GM06990 (cell line): ENCODE measurements around the gene GARIN1A.

Experiments
- DNase-seq: peaks from one replicate; pipeline ENCODE4 v3.0.0-alpha.2; 2011; ENCODE audit not compliant: insufficient read length; ENCODE audit errors: extremely low read depth
- H3K27me3 ChIP-seq: replicated peaks from 2 replicates; pipeline ENCODE4 v1.6.0; 2011; ENCODE audit warnings: low read length; ENCODE audit not compliant: control insufficient read depth, insufficient read depth
- H3K36me3 ChIP-seq: 2 replicates; pipeline ENCODE4 v1.5.1; 2011; ENCODE audit warnings: low read length; ENCODE audit not compliant: control insufficient read depth, insufficient read depth
- H3K4me3 ChIP-seq: replicated peaks from 2 replicates; pipeline ENCODE4 v1.5.1; 2011; ENCODE audit warnings: low read depth, mild to moderate bottlenecking, control low read depth, low read length
- TF ChIP-seq, protein P1 (sequence below): IDR thresholded peaks from 2 replicates; pipeline ENCODE4 v1.5.1; 2011; ENCODE audit warnings: low read length, control low read depth, mild to moderate bottlenecking, inconsistent platforms; ENCODE audit not compliant: insufficient read depth, poor library complexity, severe bottlenecking

GARIN1A gene

DNA sequence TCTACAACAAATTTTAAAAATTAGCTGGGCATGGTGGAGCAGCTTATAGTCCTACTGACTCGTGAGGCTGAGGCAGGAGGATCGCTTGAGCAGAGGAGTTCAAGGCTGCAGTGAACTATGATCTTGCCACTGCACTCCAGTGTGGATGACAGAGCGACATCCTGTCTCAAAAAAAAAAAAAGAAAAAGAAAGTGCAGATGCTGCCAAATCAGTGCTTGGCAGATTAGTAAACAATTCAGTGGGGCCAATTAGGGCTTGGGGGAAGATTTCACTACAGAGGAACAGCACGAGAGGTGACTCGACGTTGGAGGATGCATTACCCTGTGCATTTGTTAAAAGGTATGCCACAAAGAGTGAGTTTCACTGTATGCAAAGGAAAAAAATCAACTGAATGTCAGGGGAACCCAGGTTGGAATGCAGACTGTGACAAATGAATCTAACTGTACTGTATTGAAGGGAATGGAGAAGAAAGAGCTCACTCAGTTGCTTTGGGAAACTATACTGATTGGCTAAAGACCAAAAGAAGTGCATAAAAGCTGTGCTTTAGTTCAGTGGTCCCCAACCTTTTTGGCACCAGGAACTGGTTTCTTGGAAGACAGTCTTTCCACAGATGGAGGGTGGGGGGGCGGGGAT, 31.6 kb downstream of the GARIN1A start:
- Histone ChIP-seq H3K27me3 (no peaks in the 10 kb centered on the region; the same call in 1 of the 2 replicates), H3K4me3 (no peak overlapping the region), H3K36me3 (no peaks in the 10 kb centered on the region)
- TF ChIP-seq, protein P1, sequence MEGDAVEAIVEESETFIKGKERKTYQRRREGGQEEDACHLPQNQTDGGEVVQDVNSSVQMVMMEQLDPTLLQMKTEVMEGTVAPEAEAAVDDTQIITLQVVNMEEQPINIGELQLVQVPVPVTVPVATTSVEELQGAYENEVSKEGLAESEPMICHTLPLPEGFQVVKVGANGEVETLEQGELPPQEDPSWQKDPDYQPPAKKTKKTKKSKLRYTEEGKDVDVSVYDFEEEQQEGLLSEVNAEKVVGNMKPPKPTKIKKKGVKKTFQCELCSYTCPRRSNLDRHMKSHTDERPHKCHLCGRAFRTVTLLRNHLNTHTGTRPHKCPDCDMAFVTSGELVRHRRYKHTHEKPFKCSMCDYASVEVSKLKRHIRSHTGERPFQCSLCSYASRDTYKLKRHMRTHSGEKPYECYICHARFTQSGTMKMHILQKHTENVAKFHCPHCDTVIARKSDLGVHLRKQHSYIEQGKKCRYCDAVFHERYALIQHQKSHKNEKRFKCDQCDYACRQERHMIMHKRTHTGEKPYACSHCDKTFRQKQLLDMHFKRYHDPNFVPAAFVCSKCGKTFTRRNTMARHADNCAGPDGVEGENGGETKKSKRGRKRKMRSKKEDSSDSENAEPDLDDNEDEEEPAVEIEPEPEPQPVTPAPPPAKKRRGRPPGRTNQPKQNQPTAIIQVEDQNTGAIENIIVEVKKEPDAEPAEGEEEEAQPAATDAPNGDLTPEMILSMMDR = no peak
- no peak for DNase-seq

DNA sequence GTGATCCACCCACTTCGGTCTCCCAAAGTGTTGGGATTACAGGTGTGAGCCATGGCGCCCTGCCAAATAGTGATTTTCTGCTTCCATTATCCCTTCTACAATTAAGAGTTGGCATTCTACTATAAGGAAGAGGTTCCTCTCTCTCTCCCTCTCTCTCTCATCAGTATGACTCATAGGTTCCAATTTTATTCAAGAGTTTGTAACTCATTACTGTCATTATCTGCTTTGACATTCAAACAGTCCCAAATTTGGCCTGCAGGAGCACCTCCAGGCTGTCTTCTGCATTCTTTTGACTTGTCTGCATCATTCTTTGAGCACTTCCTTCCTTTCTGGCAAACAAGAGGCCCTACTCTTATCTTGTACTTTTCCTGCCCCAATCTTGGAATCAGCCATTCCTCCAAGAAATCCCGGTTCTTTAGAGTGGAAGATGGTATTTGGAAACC, 33.8 kb downstream of the GARIN1A start:
- DNase-seq = no peak
- H3K27me3 ChIP-seq = no peaks in the 10 kb centered on the region; the same call in 1 of the 2 replicates

DNA sequence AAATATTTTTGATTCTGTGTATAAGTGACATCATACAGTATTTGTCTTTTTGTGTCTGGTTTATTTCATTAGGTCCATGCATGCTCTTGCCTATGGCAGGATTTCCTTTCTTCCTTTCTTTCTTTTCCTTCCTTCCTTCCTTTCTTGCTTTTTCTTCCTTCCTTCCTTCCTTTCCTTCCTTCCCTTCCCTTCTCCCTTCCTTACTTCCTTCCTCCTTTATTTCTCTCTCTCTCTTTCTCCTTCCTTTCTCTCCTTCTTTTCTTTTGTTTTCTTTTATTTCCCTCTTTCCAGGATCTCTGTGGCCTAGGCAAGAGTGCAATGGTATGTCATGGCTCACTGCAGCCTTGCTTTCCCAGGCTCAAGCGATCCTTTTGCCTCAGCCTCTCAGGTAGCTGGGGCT, 35.7 kb downstream of the GARIN1A start:
- TF ChIP-seq, protein P1 = no peak
- no peaks in the 10 kb centered on the region for H3K36me3 ChIP-seq
- H3K27me3 ChIP-seq = no peaks in the 10 kb centered on the region; the same call in 1 of the 2 replicates
- no peak overlapping the region for H3K4me3 ChIP-seq
- no peak for DNase-seq

More for the DNA sequence above, 33.8 kb downstream of the GARIN1A start:
- TF ChIP-seq, protein P1 = no peak
- no peak overlapping the region for H3K4me3 ChIP-seq
- H3K36me3 ChIP-seq = no peaks in the 10 kb centered on the region

DNA sequence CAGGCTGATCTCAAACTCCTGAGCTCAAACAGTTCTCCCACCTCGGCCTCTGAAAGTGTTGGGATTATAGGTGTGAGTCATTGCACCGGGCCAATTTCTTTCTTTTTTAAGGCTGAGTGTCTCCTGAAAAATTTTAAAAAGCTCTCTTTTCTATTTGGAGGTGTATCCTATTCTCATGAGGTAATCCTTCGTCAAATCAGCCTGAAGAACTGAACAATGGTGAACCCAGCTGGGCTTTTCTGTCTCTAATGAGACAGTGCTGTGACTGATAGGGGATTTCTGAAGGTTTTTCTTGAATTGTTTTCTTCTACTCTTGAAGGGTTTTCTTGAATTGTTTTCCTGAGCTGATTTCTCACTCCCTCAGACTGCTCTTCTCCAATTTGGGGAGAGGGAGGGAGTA, 36.1 kb downstream of the GARIN1A start:
- Histone ChIP-seq H3K4me3 (no peak overlapping the region), H3K27me3 (no peaks in the 10 kb centered on the region; the same call in 1 of the 2 replicates), H3K36me3 (no peaks in the 10 kb centered on the region)
- DNase-seq = no peak
- TF ChIP-seq, protein P1 = no peak

DNA sequence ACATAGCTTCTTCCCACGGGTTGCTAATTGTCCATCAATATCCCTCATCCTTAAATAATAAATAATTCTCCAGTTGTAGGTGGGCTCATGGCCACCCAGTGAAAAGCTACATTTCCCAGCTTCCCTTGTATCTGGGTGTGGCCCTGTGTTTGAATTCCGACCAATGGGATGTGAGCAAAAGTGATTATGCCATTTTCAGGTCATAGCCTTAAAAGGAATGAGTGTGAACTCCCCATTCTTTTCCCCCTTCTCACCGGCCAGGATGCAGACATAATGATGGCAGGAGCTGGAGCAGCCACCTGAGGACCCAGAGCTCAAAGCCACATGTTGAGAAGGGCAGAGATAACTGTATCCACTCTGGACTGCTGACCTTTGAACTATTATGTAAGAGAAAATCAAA, 36.7 kb downstream of the GARIN1A start:
- no peaks in the 10 kb centered on the region; the same call in 1 of the 2 replicates for H3K27me3 ChIP-seq
- no peaks in the 10 kb centered on the region for H3K36me3 ChIP-seq
- H3K4me3 ChIP-seq = no peak overlapping the region
- TF ChIP-seq, protein P1 = no peak
- no peak for DNase-seq

DNA sequence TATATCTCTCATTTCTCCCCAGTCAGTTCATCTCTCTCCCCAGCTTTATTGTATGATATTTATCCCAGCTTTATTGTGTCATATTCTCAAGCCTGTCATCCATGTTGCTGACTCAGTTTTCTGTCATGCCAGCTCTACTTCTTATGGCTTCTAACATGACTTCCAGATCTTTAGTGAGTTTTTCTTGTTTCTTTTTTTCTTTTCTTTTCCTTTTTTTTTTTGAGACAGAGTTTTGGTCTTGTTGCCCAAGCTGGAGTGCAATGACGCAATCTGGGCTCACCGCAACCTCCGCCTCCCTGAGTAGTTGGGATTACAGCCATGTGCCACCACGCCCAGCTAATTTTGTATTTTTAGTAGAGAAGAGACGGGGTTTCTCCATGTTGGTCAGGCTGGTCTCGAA, 38.4 kb downstream of the GARIN1A start:
- Histone ChIP-seq H3K36me3 (no peaks in the 10 kb centered on the region), H3K27me3 (peaks cover 2% of the 10 kb centered on the region; the same call in 1 of the 2 replicates), H3K4me3 (no peak overlapping the region)
- TF ChIP-seq, protein P1 = no peak
- no peak for DNase-seq
